ENCODE measurements around the gene LRRC2. TPM values are rescaled to one million over a fixed set of nuclear protein-coding genes. Genes with fewer than 3 reads are reported as not detected.

Gene LRRC2
- total RNA-seq, 4 donors from 2014 or later, result 1.0 to 3.5 (median 3.3) TPM

- WGBS, 2 donors, result 42 to 53% methylated on average over 3 of the region's 3 CpGs
- intact Hi-C loops (cut with DNase I; ENCODE audit: low total_unique reads), result no loop called here
- DNase-seq (ENCODE audit: low spot score in 2 of 2), result peak in 1 of 2 donors; percentile 50
- TF ChIP-seq, protein P1, sequence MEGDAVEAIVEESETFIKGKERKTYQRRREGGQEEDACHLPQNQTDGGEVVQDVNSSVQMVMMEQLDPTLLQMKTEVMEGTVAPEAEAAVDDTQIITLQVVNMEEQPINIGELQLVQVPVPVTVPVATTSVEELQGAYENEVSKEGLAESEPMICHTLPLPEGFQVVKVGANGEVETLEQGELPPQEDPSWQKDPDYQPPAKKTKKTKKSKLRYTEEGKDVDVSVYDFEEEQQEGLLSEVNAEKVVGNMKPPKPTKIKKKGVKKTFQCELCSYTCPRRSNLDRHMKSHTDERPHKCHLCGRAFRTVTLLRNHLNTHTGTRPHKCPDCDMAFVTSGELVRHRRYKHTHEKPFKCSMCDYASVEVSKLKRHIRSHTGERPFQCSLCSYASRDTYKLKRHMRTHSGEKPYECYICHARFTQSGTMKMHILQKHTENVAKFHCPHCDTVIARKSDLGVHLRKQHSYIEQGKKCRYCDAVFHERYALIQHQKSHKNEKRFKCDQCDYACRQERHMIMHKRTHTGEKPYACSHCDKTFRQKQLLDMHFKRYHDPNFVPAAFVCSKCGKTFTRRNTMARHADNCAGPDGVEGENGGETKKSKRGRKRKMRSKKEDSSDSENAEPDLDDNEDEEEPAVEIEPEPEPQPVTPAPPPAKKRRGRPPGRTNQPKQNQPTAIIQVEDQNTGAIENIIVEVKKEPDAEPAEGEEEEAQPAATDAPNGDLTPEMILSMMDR (IDR thresholded peaks at IDR 0.05), result no peak
- no peak for TF ChIP-seq POLR2A (IDR thresholded peaks at IDR 0.05)
- H3K4me3 ChIP-seq (ENCODE audit: low read depth, poor library complexity, severe bottlenecking), result no peak overlapping the region
These were observed 96.3 kb downstream of the LRRC2 start for GRCh38 chr3:46469680-46470357.

DNA sequence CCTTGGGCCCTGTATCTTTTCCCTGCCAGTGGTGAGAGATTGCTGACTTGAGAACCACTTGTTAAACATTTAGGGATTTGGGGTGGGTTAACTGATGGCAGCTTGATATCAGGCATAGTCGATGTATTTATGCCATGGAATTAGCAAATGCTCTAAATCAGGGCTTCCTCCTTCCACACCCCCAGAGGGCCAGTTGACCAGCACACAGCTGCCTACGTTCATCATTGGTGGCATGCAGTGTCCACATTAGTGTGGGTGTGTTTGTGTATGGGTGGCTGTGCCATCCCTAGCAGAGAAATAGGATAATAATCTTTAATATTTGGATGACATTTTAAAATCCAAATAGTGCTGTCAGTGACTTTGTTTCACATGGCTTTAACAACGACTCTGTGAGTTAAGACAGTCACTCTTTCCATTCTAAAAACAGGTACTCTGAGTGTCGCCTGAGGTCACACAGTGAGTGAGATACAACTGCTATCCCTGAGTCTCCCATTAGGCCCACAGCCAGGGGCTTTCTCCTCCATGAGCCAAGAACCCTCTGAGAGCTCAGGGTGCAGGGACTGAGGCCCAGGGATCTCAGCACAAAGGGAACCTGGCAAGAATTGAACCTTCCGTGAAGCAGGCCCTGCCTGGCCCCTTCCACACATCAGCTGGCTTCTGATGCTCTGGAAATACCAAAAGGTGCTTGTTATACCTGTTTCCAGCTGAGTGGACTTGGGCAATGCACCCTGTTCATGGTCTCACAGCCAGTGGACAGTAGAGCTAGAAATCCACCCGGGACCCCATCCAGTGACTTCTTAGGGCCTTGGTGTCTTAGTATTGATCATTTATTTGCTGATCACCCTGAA, 97.1 kb downstream of the LRRC2 start:
- peak in 1 of 2 donors; percentile 39 for DNase-seq (ENCODE audit: low spot score in 2 of 2)
- intact Hi-C loops (cut with DNase I; ENCODE audit: low total_unique reads), result no loop called here
- no peak overlapping the region for H3K4me3 ChIP-seq (ENCODE audit: low read depth, poor library complexity, severe bottlenecking)
- TF ChIP-seq POLR2A (IDR thresholded peaks at IDR 0.05), result no peak
- TF ChIP-seq, protein P1 (IDR thresholded peaks at IDR 0.05), result no peak
- WGBS, 2 donors, result 72 to 86% methylated on average over 6 of the region's 6 CpGs

- TF ChIP-seq POLR2A (IDR thresholded peaks at IDR 0.05), result no peak
- TF ChIP-seq, protein P1 (IDR thresholded peaks at IDR 0.05), result no peak
- WGBS, 2 donors, result 92 to 93% methylated on average over 4 of the region's 4 CpGs
- DNase-seq (ENCODE audit: low spot score in 2 of 2), result peak in 1 of 2 donors; percentile 50
- intact Hi-C loops (cut with DNase I; ENCODE audit: low total_unique reads), result no loop called here
- H3K4me3 ChIP-seq (ENCODE audit: low read depth, poor library complexity, severe bottlenecking), result no peak overlapping the region
These were observed 98.5 kb downstream of the LRRC2 start for GRCh38 chr3:46467562-46467961.

DNA sequence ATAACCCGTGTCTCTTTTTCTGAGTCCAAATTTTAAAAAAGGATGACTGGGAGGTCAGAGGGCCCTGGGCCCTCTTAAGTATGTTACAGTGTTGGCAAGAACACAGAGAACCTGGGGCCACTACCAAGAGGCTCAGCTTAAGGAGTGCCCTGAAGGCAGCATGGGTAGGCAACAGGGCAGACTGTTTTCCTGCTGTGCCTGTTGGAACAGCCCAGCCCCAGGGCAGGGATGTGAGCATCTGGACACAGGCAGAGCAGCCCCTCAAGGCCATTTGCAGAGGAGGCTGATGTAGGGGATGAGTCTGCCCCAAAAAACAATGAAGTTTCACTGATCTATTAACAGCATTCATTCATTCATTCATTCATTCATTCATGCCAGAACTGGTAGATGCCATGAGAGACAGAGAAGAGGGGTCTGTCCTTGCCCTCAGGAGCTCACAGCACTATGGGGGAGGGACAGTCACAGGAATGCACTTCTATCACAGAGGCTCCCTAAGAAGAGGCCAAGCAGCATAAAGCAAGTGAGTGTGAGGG, 99.2 kb downstream of the LRRC2 start:
- WGBS, 2 donors, result 56 to 61% methylated on average over 1 of the region's 1 CpG

GRCh38 chr3:46466273-46466672, 99.8 kb downstream of the LRRC2 start:
- intact Hi-C loops (cut with DNase I; ENCODE audit: low total_unique reads), result no loop called here
- no peak overlapping the region for H3K4me3 ChIP-seq (ENCODE audit: low read depth, poor library complexity, severe bottlenecking)
- DNase-seq (ENCODE audit: low spot score in 2 of 2), result peak in 1 of 2 donors; percentile 68
- TF ChIP-seq, protein P1 (IDR thresholded peaks at IDR 0.05), result no peak
- no peak for TF ChIP-seq POLR2A (IDR thresholded peaks at IDR 0.05)

More for the DNA sequence above, 99.2 kb downstream of the LRRC2 start:
- peak in 1 of 2 donors; percentile 65 for DNase-seq (ENCODE audit: low spot score in 2 of 2)
- H3K4me3 ChIP-seq (ENCODE audit: low read depth, poor library complexity, severe bottlenecking), result no peak overlapping the region
- TF ChIP-seq, protein P1 (IDR thresholded peaks at IDR 0.05), result no peak
- no peak for TF ChIP-seq POLR2A (IDR thresholded peaks at IDR 0.05)
- intact Hi-C loops (cut with DNase I; ENCODE audit: low total_unique reads), result no loop called here

Other genes with a start within 250 kb of the LRRC2 start
- gene CCR2, start 212.2 kb downstream of the LRRC2 start, total RNA-seq, result 1 to 10 TPM in 2 of 4 donors, under 1 TPM in 1, not detected in 1; 0.89 to 1.8 (median 1.3) TPM
- under 1 TPM in 3 of 4 donors, not detected in 1; 0.16 to 0.55 (median 0.20) TPM for gene CCR5, start 195.4 kb downstream of the LRRC2 start, total RNA-seq
- 1 to 10 TPM in 2 of 4 donors, under 1 TPM in 2; 0.32 to 1.2 (median 0.78) TPM for gene CCRL2, start 159.0 kb downstream of the LRRC2 start, total RNA-seq
- gene LTF, start 101.4 kb downstream of the LRRC2 start, total RNA-seq, result 1 to 10 TPM in 3 of 4 donors, under 1 TPM in 1; 0.91 to 3.9 (median 2.5) TPM
- gene RTP3, start 68.3 kb downstream of the LRRC2 start, total RNA-seq, result not detected
- under 1 TPM in 1 of 4 donors, not detected in 3; 0.42 TPM for gene FAM240A, start 46.2 kb upstream of the LRRC2 start, total RNA-seq
- 100 to 1,000 TPM in 2 of 4 donors, 10 to 100 TPM in 2; 86.5 to 175 (median 105) TPM for gene ALS2CL, start 127.4 kb upstream of the LRRC2 start, total RNA-seq
- gene TMIE, start 135.1 kb upstream of the LRRC2 start, total RNA-seq, result 1 to 10 TPM in 1 of 4 donors, under 1 TPM in 3; 0.37 to 1.1 (median 0.67) TPM
- gene PRSS50, start 151.6 kb upstream of the LRRC2 start, total RNA-seq, result under 1 TPM in 2 of 4 donors, not detected in 2; 0.13 to 0.52 TPM